Myometrial cell (primary cell): ENCODE results near the gene SLCO1B1. TPM values are rescaled to one million over a fixed set of nuclear protein-coding genes. Genes with fewer than 3 reads are reported as not detected.

ENCODE experiments used
- total RNA-seq: library from RNA; depleted of rRNA; stranded (reverse); fragments of >200 nt; gene quantifications from 2 replicates; pipeline ENCODE4 v1.2.3, GENCODE V29; 2015

SLCO1B1 gene, protein sequence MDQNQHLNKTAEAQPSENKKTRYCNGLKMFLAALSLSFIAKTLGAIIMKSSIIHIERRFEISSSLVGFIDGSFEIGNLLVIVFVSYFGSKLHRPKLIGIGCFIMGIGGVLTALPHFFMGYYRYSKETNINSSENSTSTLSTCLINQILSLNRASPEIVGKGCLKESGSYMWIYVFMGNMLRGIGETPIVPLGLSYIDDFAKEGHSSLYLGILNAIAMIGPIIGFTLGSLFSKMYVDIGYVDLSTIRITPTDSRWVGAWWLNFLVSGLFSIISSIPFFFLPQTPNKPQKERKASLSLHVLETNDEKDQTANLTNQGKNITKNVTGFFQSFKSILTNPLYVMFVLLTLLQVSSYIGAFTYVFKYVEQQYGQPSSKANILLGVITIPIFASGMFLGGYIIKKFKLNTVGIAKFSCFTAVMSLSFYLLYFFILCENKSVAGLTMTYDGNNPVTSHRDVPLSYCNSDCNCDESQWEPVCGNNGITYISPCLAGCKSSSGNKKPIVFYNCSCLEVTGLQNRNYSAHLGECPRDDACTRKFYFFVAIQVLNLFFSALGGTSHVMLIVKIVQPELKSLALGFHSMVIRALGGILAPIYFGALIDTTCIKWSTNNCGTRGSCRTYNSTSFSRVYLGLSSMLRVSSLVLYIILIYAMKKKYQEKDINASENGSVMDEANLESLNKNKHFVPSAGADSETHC
- not detected in 2 replicates for total RNA-seq

GRCh38 chr12:21130998-21131397, at the start of gene SLCO1B1:
TSS of gene SLCO1B1 (plus strand) at chr12:21131194. CDS start at chr12:21141575, 10,381 bp downstream.

Other genes starting within 250 kb of the SLCO1B1 start
- not detected in 2 replicates for gene SLCO1A2, start 203.7 kb downstream of the SLCO1B1 start, total RNA-seq
- gene IAPP, start 241.7 kb downstream of the SLCO1B1 start, total RNA-seq, result not detected in 2 replicates